HT1080 (cell line): ENCODE results near the gene BNC2. TPM values are rescaled to one million over a fixed set of nuclear protein-coding genes. Genes with fewer than 3 reads are reported as not detected.
"Not testable (repeated sequence)": the region's sequence is repeated elsewhere in the genome, so short reads cannot be mapped to it uniquely, and the experiment has no call there.

Source experiments
- DNase-seq: peaks from one replicate; pipeline ENCODE4 v3.0.0-alpha.2; 2015; ENCODE audit warnings: low read depth
- total RNA-seq: library from RNA; depleted of rRNA; stranded (reverse); fragments of >200 nt; shearing (Covaris generic); gene quantifications from 2 replicates; pipeline ENCODE4 v1.2.3, GENCODE V29; 2014

Gene BNC2
- total RNA-seq, 1 experiment from 2014 or later = 13.5 TPM

DNA sequence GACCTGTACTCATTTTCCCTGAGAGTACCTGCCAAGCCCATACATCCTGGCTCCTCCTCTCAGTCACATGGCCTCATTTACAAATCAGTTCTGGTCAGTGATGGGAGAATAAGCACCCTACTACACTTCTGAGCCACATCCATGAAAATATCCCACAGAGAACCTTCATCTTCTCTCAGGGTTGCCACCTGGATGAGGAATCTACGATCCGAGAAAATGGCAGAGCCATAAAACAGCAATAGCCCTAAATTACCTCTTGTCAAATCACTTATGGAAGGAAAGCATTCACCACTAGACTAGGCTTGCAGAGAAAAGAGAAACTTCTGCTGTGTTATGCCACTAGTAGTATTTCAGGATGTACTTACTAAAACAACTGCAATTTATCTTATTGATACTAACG lies 324.8 kb downstream of the BNC2 start:
- DNase-seq = no peak

DNA sequence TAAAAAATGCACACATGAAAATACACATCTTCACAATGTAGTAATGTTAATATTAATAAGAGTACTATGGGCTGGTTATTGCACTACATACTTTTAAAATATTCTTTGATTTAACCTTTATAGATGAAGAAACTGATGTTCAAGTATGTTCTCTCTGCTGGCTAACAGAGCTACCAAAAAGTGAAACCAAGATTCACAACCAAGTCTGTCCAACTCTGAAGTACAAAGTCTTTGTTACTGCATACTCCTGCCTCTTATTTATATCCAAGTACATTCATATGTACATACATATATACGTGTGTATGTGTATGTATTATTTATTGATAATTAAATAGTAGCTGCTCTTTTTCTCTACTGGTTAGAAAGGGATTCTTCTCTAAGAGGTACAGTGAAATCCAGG lies 325.6 kb downstream of the BNC2 start:
- no peak for DNase-seq

DNA sequence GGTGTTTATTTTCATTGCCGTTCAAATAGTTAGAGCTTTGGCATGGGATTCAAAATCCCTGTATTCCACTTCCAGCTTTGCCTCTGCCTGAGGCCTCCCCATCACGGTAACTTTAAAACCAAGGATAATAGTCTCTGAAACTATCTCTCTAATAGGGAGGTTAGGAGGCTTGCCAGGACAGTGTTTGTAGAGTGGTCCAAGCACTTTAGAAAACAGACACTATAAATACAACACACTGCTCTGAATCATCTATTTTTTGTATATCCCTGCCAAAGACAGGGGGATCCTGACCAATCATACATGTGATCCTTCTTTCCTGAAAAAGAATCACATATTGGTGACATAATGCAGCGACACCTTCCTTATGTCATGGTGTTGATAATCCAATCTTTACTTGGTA lies 326.8 kb downstream of the BNC2 start:
- no peak for DNase-seq

DNA sequence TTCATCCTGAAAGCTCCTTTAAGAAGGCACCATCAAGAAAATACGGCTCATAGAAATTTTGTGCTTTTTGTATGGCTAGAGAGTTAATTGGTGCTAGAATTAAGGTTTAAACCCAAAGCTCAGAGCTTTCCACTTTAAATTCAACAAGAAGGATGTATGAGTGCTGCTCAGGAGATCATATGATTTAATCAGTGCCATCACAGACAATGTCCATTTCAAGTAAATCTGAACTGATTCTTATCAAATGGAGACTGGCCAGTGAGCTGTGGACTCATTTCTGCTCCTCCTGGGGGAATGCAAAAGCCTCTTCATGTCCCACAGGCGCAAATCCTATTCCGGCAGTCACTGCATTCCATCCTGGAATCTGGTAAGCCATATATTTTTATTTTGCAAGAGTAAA lies 327.2 kb downstream of the BNC2 start:
- DNase-seq = no peak

DNA sequence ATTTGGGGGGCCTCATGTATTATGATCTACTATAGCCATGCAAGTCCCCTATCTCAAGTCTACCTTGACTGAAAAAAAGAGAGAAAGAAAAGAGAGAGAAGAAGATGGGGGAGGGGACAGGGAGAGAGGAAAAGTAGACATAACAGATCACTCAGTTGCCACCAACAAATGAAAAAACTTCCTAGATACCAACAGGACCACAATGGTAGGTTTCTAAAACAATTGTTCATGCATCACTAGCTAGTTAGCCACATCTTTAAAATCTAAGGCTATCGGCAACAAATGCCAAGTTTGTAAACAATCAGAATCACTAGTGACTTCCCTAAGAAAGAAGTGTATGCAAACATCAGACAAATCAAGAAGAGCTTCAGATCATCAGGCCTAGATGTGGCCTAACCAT lies 328.2 kb downstream of the BNC2 start:
- no peak for DNase-seq

DNA sequence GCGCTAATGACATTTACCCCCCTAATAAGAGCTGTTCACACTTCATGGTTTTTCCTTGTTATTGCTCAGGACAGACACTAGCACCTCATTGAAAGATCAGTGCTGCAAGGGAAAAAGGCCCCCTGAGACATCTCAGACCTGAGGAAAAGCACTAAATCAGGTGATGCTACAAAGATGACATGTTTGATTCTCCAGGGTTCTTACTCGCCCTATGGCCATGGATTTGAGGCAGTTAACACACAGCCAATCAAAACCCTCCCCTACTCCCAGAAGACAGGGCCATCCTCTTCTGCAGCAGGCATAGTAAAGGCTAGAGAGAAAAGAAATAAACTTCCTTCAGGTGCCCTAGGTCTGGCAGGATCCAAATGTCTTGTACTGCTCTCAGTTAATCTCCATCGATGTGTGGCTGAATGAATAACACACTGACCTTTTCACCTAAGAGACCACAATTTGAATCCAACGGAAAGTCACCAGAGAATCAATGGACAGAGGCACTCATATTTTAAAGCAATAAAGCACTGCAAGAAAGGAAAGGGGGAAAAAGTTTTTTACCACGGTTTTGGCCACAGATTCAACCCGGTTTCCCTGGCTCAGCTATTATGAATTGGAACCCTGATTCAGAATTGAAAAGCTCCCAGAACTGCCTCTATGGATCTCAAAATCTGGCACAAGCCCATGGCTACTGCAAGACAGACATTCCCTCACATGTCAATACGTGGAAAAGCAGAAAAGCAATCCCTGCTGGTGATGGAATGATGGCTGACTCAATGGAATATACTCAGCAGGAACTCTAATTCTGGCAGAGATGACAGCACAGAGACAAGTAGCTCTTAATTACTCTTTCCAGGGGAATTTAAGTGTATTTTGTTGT lies 329.5 kb downstream of the BNC2 start:
- peak; percentile 71 for DNase-seq

DNA sequence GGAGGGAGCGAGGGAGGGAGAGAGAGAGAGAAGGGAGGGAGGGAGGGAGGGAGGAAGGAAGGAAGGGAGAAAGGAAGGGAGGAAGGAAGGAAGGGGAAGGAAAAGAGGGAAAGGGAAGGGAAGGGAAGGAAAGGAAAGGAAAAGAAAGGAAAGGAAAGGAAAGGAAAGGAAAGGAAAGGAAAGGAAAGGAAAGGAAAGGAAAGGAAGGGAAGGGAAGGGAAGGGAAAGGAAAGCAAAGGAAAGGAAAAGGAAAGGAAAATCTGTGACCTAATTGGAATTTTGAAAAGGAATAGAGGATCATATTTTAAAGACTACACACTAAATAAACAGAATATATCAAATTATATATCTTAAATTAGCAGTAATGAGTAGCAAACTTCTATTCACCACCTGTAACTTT lies 330.8 kb downstream of the BNC2 start:
- DNase-seq = not testable (repeated sequence)

DNA sequence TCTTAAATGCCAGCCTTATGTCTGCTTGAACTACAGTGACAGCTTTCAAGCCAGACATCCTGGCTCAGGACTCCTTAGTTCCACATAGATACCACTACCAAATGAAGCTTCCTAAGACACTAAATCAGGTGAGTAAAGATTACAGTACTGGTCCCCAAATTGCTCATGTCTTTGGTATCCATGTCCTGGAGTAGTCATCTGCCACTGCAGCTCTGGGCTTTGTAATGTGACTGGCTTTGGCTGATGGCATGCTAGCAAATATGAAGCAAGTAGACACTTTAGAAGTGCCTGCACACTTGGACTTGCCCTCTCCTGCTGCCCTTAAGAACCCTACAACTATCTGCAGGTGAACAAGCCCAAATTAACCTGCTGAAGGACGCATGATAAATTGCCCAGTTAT lies 334.9 kb downstream of the BNC2 start:
- no peak for DNase-seq

DNA sequence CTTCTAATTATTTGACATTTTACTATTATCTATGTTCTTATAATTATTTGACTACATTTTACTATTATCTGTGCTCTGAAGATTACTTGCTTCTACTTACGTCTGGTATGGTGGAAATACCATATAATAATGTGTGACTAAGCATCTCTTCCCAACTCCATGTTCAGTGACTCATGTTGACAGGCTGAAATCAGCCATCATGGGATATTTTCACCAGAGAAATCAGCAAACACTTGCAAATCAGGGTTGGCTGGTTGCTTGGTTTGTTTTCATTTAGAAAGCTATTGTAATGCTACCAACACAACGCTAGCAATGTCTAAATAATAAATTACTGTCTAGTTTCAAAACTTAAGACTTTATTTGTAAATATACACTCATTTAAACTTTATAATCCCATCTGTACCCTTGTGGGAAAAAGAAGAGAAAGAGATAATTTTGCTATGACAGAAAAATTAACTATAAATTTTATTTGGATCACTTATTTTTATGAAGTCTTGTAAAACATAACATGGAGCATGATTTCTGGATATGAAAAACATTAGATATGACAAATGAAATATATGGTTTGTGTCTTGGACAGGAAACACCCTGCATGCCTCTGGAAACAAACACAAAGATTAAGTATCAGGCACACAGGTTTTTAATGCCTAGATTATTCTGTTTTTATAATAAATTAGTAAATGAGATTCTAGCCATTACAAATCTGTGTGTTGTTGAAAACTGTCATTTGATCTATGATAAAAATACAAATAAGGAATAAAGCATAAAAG lies 337.6 kb downstream of the BNC2 start:
- DNase-seq = peak; percentile 75

DNA sequence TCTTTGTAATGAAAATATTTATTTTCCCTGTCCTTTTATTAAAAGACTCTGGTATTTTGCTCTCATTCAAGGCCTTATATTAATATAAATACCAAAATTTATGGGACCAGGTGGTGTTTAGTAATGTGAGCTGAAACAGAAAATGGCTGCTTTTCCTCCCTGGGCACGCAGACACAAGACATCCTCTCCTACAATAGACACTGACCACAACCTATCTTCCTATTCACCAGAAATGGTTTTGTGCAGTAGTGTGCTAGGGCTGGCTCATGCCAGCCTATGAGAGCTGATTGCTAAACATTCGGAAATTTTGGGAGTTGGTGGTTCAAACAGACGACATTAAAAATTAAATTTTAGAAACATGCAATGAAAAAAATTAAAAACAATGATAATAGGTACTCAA lies 338.2 kb downstream of the BNC2 start:
- no peak for DNase-seq

DNA sequence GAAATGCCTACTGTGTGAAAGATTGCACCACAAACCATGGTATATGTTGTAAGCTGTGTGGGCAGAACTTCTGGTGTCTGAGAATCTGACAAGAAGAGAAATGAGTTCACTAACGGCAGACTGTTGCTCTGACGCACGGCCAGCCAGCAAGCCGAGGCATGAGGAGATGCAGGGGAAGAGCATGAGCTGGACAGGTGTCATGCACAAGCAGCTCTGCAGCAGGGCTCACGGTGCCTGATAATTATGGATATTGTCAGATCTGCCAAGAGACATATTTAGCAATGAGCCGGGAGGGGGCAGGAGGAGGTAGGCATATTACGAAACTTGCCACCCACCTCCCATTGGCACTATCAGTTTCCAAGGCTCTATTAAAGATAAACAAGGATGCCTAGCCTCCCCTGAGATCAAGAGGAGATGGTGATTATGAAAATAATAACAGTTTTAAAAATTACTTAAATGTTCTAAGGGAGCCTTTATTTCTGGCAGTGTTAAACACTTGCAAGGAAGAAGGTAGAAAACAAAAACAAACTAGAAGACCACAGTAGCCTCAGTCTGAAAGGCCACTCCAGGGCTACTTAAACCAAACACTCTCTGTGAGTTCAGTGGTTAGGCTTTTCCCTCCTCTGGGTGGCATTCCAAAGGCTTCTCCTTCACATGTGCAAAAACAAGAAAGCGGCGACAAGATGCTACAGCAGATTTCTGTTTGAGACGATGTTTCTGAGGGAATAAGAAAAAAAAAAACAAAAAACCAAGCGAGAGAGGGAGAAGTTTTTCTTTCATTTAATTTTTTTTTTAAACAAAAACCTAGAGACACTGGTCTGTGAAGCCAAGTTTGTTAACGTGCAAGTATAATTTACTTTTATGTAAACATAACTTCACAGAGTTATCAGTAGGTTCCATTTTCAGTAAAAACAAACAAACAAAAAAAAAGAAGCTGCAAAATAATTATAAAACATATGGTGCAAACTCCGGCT lies 339.5 kb downstream of the BNC2 start:
- no peak for DNase-seq

DNA sequence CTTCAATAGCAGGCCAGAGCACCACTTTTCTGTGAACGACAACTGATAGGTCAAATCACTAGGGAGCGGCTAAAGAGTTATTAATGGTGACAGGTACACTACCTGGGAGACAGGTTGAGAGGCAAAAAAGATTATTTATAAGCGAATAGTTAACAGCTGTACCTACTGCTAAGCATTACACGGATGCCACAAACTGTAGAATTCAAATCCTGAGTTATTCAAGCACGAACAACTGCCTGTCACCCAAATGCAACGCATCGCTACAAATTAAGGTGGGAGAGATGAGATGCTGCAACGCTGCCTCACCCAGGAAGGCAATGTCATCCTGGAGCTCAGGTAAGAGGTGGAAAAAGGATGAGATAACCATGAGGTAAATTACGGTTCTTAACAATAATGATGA lies 342.9 kb downstream of the BNC2 start:
- no peak for DNase-seq

DNA sequence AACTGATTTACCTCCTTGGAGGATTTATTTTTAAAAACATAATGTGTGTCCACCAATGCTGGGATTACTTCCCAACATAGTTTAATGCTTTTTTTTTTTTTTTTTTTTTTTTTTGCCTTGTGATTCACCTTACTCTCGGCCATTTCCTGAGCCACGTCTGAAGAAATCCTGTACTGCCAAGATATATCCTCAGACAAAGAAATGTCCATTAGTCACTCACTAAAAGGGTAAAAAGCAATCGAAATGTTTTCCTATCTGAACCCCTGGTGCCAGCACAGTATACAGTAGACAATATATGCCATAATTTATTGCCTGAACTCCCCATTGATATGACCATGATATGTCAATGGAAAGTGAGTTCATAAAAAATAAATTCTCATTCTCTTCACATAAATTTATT lies 344.1 kb downstream of the BNC2 start:
- peak; percentile 76 for DNase-seq

DNA sequence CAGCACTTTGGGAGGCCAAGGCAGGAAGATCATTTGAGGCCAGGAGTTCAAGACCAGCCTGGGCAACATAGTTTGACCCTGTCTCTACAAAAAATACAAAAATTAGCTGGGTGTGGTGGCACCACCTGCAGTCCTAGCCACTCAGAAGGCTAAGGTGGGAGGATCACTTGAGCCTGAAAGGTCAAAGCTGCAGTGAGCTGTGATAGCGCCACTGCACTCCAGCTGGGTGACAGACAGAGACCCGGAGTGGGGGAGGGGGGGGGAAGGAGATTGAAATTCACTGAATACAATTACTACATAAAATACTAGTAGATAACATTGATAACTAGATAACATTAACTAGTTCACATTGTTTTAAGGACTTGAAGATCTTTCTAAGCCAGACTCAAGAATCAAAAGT lies 345.6 kb downstream of the BNC2 start:
- DNase-seq = no peak

DNA sequence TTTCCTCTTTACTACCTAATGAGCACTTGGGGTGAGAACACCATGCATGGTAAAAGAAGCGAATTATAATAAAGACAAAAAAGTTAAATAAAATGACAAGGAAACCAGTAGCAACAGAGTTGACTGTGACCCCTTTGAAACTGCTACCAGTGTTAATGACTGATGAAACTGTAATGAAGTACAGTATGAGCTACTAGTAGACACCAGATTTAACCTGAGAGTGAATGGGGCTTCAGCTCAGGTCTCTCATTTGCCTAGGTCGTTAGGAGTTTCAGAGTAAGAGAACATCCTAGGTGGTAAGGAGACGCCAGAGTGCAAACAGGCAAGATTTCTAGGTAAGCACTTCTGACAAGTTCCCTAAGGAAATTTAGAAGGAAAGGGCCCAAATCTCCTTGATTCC lies 346.4 kb downstream of the BNC2 start:
- DNase-seq = no peak

DNA sequence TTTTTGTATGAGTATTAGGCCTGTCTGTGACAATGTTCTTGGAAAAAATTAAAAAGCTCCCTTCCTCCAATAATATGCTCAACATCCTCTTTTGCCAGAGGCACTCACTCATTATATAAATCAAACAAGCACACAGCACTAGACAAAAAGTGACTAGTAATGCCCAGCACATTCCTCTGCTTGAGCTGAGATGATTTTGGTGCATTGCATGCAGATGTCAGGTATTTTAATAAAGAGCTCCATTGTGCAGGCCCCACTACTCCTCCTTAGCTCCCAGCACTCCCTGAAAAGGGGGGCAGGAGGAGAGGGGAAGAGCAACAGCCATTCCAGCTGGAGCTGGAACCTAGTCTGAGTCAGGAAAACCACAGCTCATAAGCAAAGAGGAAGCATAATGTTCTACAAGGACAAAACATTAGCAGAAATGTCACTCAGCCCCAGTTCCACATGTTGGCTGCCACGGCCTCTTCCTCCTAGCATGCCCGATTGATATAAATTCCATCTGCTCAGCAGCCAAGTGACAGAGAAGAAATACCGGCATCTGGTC lies 348.5 kb downstream of the BNC2 start:
- peak; percentile 98 for DNase-seq

DNA sequence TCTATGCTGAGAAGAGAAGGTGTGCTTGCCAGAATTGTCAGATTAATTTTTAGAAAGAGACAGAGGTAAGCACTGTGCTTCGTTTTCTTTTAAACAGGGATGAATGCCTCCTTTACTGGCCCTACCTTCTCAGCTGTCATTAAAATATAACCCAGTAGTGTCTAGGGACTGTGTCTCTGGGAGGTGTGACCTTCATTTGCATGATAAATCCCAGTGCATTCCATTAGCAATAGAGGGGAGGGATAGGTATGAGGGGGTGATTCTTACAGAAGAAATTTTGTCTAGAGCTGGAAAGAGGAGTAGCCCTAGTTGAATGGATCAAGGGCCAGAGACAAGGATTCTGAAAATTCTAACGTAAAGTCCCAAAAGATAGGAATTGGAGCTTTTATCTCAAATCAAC lies 351.5 kb downstream of the BNC2 start:
- DNase-seq = no peak

DNA sequence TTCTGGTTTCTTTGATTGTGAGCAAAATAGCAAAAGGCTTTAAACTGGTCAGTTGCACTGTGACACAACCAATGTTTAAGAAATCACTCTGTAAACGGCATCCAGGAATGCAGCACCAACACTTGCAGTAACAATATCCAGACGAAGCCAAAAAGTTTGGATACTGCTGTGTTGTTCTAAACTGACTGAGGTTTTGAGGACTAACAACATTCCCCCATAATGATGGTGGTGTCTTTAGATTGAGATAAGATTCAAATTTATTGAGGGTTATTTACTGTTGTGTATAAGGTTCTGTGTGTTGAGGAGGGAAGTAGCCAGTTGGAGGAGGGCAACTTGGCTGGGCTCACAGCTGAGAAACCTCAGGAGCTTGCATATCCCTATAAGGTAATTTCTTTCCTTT lies 353.6 kb downstream of the BNC2 start:
- no peak for DNase-seq

DNA sequence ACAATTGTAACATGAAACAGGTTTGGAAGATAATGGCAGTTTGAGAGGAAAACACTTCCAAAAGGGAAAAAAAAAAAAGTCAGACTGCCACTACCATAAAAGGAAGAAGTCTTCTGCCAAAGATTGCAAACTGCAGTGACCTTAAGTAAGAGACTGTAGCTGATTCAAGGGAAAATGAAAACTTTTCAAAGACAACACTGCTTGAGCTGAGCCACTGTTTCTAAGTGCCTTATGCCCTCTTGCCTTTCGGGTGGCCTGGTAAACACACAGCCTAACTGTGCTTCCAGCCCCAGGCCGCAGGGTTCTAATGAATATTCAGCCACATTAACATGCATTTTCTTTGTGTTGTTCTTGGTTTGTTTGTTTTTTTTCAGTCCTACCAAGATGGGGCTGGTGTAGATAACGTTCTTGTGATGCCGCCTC lies 354.6 kb downstream of the BNC2 start:
- no peak for DNase-seq

DNA sequence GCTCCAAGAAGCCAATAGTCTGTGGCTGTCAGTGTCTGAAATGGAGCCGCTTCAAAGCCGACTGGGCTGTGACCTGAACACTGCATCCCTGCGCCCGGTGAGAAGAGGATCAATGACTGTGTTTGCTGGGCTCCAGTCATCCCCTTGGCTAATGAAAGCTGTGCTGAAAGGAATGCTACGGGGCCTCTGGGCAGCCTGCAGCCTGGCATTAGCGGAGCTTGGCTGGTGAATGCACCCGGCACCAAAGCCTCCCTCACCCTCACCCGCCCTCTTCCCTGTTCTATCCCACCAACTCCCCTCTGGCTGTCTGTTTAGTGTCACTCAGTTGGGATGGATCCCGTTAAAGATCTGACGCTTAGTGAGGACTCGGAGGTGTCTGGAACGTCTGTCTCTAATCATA lies 355.3 kb downstream of the BNC2 start:
- DNase-seq = no peak

DNA sequence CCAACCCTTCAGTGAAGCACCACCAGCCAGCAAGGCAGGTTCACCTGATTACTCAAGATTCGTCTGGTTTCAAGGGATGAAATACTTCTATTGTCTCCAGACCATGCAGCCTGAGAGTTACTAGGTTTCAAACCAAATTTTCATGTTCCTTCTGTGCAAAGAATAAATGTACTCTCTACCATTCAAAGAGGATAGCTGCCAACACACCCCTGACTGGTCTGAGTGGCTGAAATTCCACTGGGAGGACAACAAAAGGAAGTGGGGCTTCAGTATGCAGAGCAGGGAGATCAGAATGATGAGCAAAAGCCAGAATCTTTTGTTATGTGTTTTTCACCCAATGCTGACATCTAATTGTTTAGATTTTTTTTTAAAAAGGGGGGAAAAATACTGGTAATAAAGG lies 356.3 kb downstream of the BNC2 start:
- no peak for DNase-seq
